ENCODE measurements around the gene KANSL1L. TPM values are rescaled to one million over a fixed set of nuclear protein-coding genes. Genes with fewer than 3 reads are reported as not detected.

KANSL1L gene
- 31.4 and 31.8 TPM in 2 replicates for total RNA-seq (2013; cell fraction: nucleolus; rRNA removed)
- 3.6 and 7.0 TPM in 2 replicates for total RNA-seq (2014; rRNA removed)
- total RNA-seq (2014; rRNA removed; fragmentation: Illumina TruSeq; extraction: Trizol), result 7.1 and 8.6 TPM in 2 replicates
- 4.3 and 4.5 TPM in 2 replicates for total RNA-seq (2021)
- polyA plus RNA-seq (2011; ENCODE audit: low read depth), result 2.0 TPM
- polyA plus RNA-seq (2011; rRNA removed), result 9.5 and 15.6 TPM in 2 replicates
- 3.7 and 4.7 TPM in 2 replicates for polyA plus RNA-seq (2011; cell fraction: cytosol; rRNA removed)
- polyA plus RNA-seq (2011; cell fraction: nucleus; rRNA removed), result 9.0 and 9.5 TPM in 2 replicates
- polyA plus RNA-seq (2012), result 3.7 and 3.8 TPM in 2 replicates
- 6.5 and 9.0 TPM in 2 replicates for polyA plus RNA-seq (2014; fragmentation: Illumina TruSeq; extraction: Trizol)
- polyA plus RNA-seq (2014; fragmentation: Nextera tagmentation; extraction: Ambion mirVana), result 1 to 10 TPM; 1.2 to 1.8 TPM
- 3.9 and 5.6 TPM in 2 replicates for polyA plus RNA-seq (2014; rRNA removed)
- polyA plus RNA-seq (2016; fragmentation: Nextera tagmentation; extraction: Ambion mirVana), result 1 to 10 TPM; 2.6 to 3.6 TPM
- polyA minus RNA-seq (2011; rRNA and poly(A)+ RNA removed), result 10.3 and 10.5 TPM in 2 replicates
- 4.1 and 5.3 TPM in 2 replicates for polyA minus RNA-seq (2011; cell fraction: cytosol; rRNA and poly(A)+ RNA removed)
- 9.9 and 15.5 TPM in 2 replicates for polyA minus RNA-seq (2011; cell fraction: nucleus; rRNA and poly(A)+ RNA removed)
- percentile 60 among the genes with signal in this experiment for Bru-seq, nascent RNA
- BruChase-seq, experiment 1, labeled RNA remaining after a 6-hour chase, result percentile 56 among the genes with signal in this experiment
- percentile 59 among the genes with signal in this experiment for BruChase-seq, experiment 2, labeled RNA remaining after a 2-hour chase
- long read RNA-seq, experiment 1, result 0 reads
- long read RNA-seq, experiment 2, partial matches to known transcripts, result 2 of 19 reads
- long read RNA-seq, experiment 2, other reads (novel, unspliced or antisense), result 16 of 19 reads

GRCh38 chr2:210171309-210172218 lies at the start of gene KANSL1L:
Gene KANSL1L, minus strand, starts transcription at chr2:210171409. Its CDS starts 16,827 bp downstream, at chr2:210154582.
- H3K4me2 ChIP-seq (ENCODE audit: control insufficient read depth, insufficient read depth), result peak within 1 kb of the TSS; percentile 94
- H3K9me3 ChIP-seq (replicated peaks; ENCODE audit: control insufficient read depth, insufficient read depth, low read length), result no peaks in the 10 kb centered on the region
- ChIA-PET CTCF (interaction anchor here (0.7 to 2.1 kb wide), 4 partner anchors 18 to 183 kb away, joined by 3 to 7 read pairs (median 4); no protein-coding TSS in a partner anchor), RAD21 (ENCODE audit: unreplicated experiment) (interaction anchor here (0.7 to 1.7 kb wide), 8 partner anchors 9 to 99 kb away, joined by 3 to 5 read pairs (median 4); no protein-coding TSS in a partner anchor), SMC1A (ENCODE audit: uncharacterized antibody, unreplicated experiment) (interaction anchor here (0.7 to 1.9 kb wide), 5 partner anchors 9 to 167 kb away, joined by 3 to 5 read pairs (median 3); no protein-coding TSS in a partner anchor), POLR2A (interaction anchor here (0.5 to 1.2 kb wide), 6 partner anchors 8 to 92 kb away, joined by 3 to 4 read pairs (median 3); no protein-coding TSS in a partner anchor)
- H3K27ac ChIP-seq (ENCODE audit: control insufficient read depth, insufficient read depth), result peak within 1 kb of the TSS; percentile 89
- DNase-seq (ENCODE audit: low read depth, low spot score) (peak; percentile 66), ATAC-seq (peak; percentile 80), FAIRE-seq (peak; percentile 23)
- BruUV-seq (replicated peaks), result no TSS peak
- peak within 1 kb of the TSS; percentile 96 for H3K4me3 ChIP-seq
- peaks cover 9% of the 10 kb centered on the region for H3K79me2 ChIP-seq (ENCODE audit: control insufficient read depth, insufficient read depth, low read length)
- intact Hi-C loops (cut with micrococcal nuclease; ENCODE audit: unreplicated experiment) (loop anchor here (2.0 kb wide), 1 partner anchor 169 kb away; the partner anchor contains the start of gene RPE), in situ Hi-C loops (cut with MboI) (no loop called here)
- no peaks in the 10 kb centered on the region for H4K20me1 ChIP-seq (ENCODE audit: control insufficient read depth, insufficient read depth)
- no peaks in the 10 kb centered on the region for H3K36me3 ChIP-seq (ENCODE audit: control insufficient read depth in 2 of 2, insufficient read depth in 2 of 2, low read length in 1 of 2)
- 3% methylated on average over 38 of the region's 67 CpGs for WGBS (ENCODE audit: insufficient coverage, insufficient replicate concordance, low lambda C conversion rate, missing lambda C conversion rate)
- peak within 1 kb of the TSS; percentile 87 for H3K9ac ChIP-seq (ENCODE audit: control insufficient read depth, insufficient read depth, low read length)
- peak within 1 kb of the TSS; percentile 97 for H2AFZ ChIP-seq (ENCODE audit: control insufficient read depth, low read depth, low read length)
- H3K4me1 ChIP-seq (ENCODE audit: control insufficient read depth, insufficient read depth, low read length), result no peaks in the 10 kb centered on the region
- no peaks in the 10 kb centered on the region for H3K27me3 ChIP-seq (replicated peaks in 1 of 2; ENCODE audit: control insufficient read depth in 2 of 2, insufficient read depth in 2 of 2, low read length in 1 of 2)
- no peak for TF ChIP-seq STAT1 (conservative IDR thresholded peaks at IDR 0.05)
- TF ChIP-seq IKZF1 (conservative IDR thresholded peaks at IDR 0.05), result peak; percentile 54; the same call in 1 of the 2 replicates
- TF ChIP-seq TCF12 (IDR thresholded peaks at IDR 0.05; ENCODE audit: low read depth, low read length), result 0 out of 2 replicates have a peak, but pooled peaks have one; percentile 31
- peak; percentile 59 for TF ChIP-seq SP1 (IDR thresholded peaks at IDR 0.05; ENCODE audit: low read depth, low read length)
- peak; percentile 72 for TF ChIP-seq POLR2A (IDR thresholded peaks at IDR 0.05; ENCODE audit: low read depth, low read length)
- TF ChIP-seq NFYB (IDR thresholded peaks at IDR 0.05; ENCODE audit: insufficient read depth, low read depth, low read length), result peak; percentile 72; the same call in 1 of the 2 replicates
- 0 out of 2 replicates have a peak, but pooled peaks have one; percentile 31 for TF ChIP-seq SIN3A (IDR thresholded peaks at IDR 0.05; ENCODE audit: low read depth, low read length)
- TF ChIP-seq HSF1 (IDR thresholded peaks at IDR 0.05; ENCODE audit: low read depth, low read length), result peak; percentile 69; the same call in 1 of the 2 replicates
- peak; percentile 28; the same call in 1 of the 2 replicates for TF ChIP-seq HCFC1 (IDR thresholded peaks at IDR 0.05; ENCODE audit: low read length)
- 0 out of 2 replicates have a peak, but pooled peaks have one; percentile 38 for TF ChIP-seq TAF1 (IDR thresholded peaks at IDR 0.05; ENCODE audit: borderline replicate concordance, low read depth, low read length)
- TF ChIP-seq TARDBP (IDR thresholded peaks at IDR 0.05; ENCODE audit: borderline replicate concordance), result no peak
- peak; percentile 93 for TF ChIP-seq POU2F2 (IDR thresholded peaks at IDR 0.05; ENCODE audit: borderline replicate concordance, low read depth, low read length)
- TF ChIP-seq CBX3 (IDR thresholded peaks at IDR 0.05; ENCODE audit: borderline replicate concordance, low read depth), result no peak
- TF ChIP-seq CHD2 (IDR thresholded peaks at IDR 0.05; ENCODE audit: borderline replicate concordance, low read depth, low read length), result 0 out of 2 replicates have a peak, but pooled peaks have one; percentile 21
- no peak for TF ChIP-seq MYC (IDR thresholded peaks at IDR 0.05; ENCODE audit: insufficient read depth, insufficient read length, insufficient replicate concordance, low read length, severe bottlenecking)
- TF ChIP-seq POLR2AphosphoS2 (IDR thresholded peaks at IDR 0.05; ENCODE audit: low read depth, low read length), result no peak; the same call in 1 of the 2 replicates
- peak; percentile 55; the same call in 1 of the 2 replicates for TF ChIP-seq RUNX3 (IDR thresholded peaks at IDR 0.05; ENCODE audit: low read length)
- TF ChIP-seq EGR1 (IDR thresholded peaks at IDR 0.05; ENCODE audit: borderline replicate concordance in 1 of 2, low read depth in 2 of 2, low read length in 2 of 2), result 0 out of 3 replicates have a peak, but pooled peaks of 1 of the 2 experiments have one; percentile 17
